ENCODE data around the gene EZH1.
"Not testable (repeated sequence)": the region's sequence is repeated elsewhere in the genome, so short reads cannot be mapped to it uniquely, and the experiment has no call there.

EZH1 gene

DNA sequence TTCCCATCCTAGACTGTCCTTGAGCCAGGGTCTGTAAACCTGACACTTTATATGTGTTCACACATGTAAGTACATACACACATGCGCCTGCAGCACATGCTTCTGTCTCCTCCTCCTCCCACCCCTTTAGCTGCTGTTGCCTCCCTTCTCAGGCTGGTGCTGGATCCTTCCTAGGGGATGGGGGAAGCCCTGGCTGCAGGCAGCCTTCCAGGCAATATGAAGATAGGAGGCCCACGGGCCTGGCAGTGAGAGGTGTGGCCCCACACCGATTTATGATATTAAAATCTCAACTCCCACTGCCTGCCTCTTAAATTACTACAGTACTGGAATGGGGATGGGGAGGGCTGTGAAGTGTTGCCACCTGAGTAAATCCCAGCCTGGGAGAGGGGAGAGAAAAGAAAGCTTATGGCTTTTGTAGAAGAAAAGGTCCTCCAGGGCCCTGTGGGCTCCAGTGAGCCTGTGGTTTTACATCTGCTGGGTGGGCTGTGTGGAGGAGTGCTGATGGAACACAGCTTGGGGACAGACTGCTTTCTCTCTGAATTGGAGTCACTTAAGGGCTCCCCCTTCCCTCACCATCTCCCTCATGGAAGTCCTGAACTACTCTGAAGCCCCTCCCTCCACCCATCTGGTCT is 34.6 kb upstream of the EZH1 start:
- Histone ChIP-seq H3K9ac (ENCODE audit: insufficient read length, low read depth) (peak overlapping the region; percentile 87), H3K36me3 (ENCODE audit: insufficient read depth, insufficient read length, low read length) (peaks cover 60% of the 10 kb centered on the region), H3K4me3 (ENCODE audit: insufficient read length, low read depth) (no peak overlapping the region), H3K4me1 (ENCODE audit: insufficient read depth, insufficient read length) (peaks cover 24% of the 10 kb centered on the region), H3K27me3 (ENCODE audit: insufficient read depth, insufficient read length) (peaks cover 13% of the 10 kb centered on the region), H3K9me3 (ENCODE audit: insufficient read depth, low read length) (no peaks in the 10 kb centered on the region)
- TF ChIP-seq ZNF274 (IDR thresholded peaks at IDR 0.05; ENCODE audit: low read depth, low read length) (no peak), YY1 (IDR thresholded peaks at IDR 0.05; ENCODE audit: insufficient read depth, insufficient read length) (no peak), SUZ12 (IDR thresholded peaks at IDR 0.05; ENCODE audit: extremely low read depth, insufficient read depth, insufficient read length) (no peak)
- no peak for DNase-seq (ENCODE audit: low read depth, low spot score)

GRCh38 chr17:42778570-42778969 is 33.7 kb upstream of the EZH1 start:
- H3K27me3 ChIP-seq (ENCODE audit: insufficient read depth, insufficient read length), result peaks cover 13% of the 10 kb centered on the region
- H3K36me3 ChIP-seq (ENCODE audit: insufficient read depth, insufficient read length, low read length), result peaks cover 54% of the 10 kb centered on the region
- TF ChIP-seq SUZ12 (IDR thresholded peaks at IDR 0.05; ENCODE audit: extremely low read depth, insufficient read depth, insufficient read length) (no peak), YY1 (IDR thresholded peaks at IDR 0.05; ENCODE audit: insufficient read depth, insufficient read length) (no peak), ZNF274 (IDR thresholded peaks at IDR 0.05; ENCODE audit: low read depth, low read length) (no peak)
- no peak overlapping the region for H3K4me3 ChIP-seq (ENCODE audit: insufficient read length, low read depth)
- H3K9ac ChIP-seq (ENCODE audit: insufficient read length, low read depth), result no peak overlapping the region
- no peaks in the 10 kb centered on the region for H3K9me3 ChIP-seq (ENCODE audit: insufficient read depth, low read length)
- peaks cover 21% of the 10 kb centered on the region for H3K4me1 ChIP-seq (ENCODE audit: insufficient read depth, insufficient read length)
- no peak for DNase-seq (ENCODE audit: low read depth, low spot score)

DNA sequence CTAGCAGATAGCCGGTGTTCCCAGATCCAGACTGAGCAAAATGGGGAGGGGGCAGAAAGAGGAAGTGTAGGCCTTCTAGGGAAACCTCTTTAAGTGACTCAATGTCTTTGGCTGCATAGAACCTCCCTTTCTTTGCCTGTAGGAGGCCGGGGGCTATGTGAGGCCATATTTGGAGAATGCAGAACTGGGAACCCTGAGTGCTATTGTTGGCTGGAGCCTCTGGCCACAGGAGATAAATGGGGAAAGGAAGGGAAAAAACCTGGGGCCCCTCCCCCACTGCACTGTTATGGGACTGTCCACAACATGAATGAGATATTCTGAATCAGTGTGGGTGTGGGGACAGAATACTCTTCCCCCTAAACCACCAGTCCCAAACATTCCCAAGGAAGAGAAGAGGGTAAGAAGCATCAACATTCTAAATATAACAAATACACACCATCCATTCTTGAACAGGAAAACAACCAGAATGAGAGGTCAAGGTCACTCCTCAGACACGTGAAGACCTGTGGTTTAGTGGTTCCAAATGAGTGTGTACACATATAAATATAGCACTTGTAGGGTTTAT is 30.8 kb upstream of the EZH1 start:
- TF ChIP-seq SUZ12 (IDR thresholded peaks at IDR 0.05; ENCODE audit: extremely low read depth, insufficient read depth, insufficient read length) (no peak), YY1 (IDR thresholded peaks at IDR 0.05; ENCODE audit: insufficient read depth, insufficient read length) (no peak)
- H3K9ac ChIP-seq (ENCODE audit: insufficient read length, low read depth), result no peak overlapping the region
- peaks cover 54% of the 10 kb centered on the region for H3K36me3 ChIP-seq (ENCODE audit: insufficient read depth, insufficient read length, low read length)
- no peak overlapping the region for H3K4me3 ChIP-seq (ENCODE audit: insufficient read length, low read depth)
- no peak for DNase-seq (ENCODE audit: low read depth, low spot score)
- no peaks in the 10 kb centered on the region for H3K9me3 ChIP-seq (ENCODE audit: insufficient read depth, low read length)
- H3K4me1 ChIP-seq (ENCODE audit: insufficient read depth, insufficient read length), result peaks cover 13% of the 10 kb centered on the region
- H3K27me3 ChIP-seq (ENCODE audit: insufficient read depth, insufficient read length), result no peaks in the 10 kb centered on the region

DNA sequence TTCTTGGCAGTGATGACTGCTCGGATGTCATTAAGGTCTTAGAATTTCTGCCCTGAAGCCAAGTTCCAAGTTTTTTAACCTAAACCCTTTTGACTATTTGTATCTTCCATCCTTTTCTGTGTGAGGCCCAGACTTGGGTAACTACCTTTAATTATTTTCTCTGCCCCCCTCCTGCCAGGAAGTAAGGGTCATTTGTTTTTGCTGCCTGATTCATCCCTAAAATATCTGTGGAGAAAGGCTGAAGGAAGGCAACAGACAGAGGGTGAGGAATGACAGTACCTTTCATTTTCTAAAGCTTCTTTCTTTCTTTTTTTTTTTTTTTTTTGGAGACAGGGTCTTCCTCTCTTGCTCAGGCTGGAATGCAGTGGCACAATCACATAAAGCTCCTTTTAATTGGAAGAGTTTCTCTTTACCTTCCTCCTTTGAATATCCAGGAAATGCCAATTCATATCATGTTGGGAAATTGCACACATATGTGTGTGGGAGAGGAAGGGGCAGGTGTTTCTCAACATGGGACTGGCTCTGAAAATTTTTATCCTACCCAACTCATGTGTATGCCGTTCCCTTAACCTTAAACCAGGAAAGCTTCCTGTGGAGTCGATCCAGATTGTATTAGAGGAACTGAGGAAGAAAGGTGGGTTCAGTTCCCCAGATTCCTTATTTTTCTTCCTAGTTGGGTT is 29.4 kb upstream of the EZH1 start:
- Histone ChIP-seq H3K36me3 (ENCODE audit: insufficient read depth, insufficient read length, low read length) (peaks cover 49% of the 10 kb centered on the region), H3K4me1 (ENCODE audit: insufficient read depth, insufficient read length) (peaks cover 9% of the 10 kb centered on the region), H3K9me3 (ENCODE audit: insufficient read depth, low read length) (no peaks in the 10 kb centered on the region), H3K27me3 (ENCODE audit: insufficient read depth, insufficient read length) (no peaks in the 10 kb centered on the region), H3K9ac (ENCODE audit: insufficient read length, low read depth) (peak overlapping the region; percentile 97), H3K4me3 (ENCODE audit: insufficient read length, low read depth) (peak overlapping the region; percentile 88)
- DNase-seq (ENCODE audit: low read depth, low spot score), result no peak
- TF ChIP-seq YY1 (IDR thresholded peaks at IDR 0.05; ENCODE audit: insufficient read depth, insufficient read length) (no peak), ZNF274 (IDR thresholded peaks at IDR 0.05; ENCODE audit: low read depth, low read length) (no peak), SUZ12 (IDR thresholded peaks at IDR 0.05; ENCODE audit: extremely low read depth, insufficient read depth, insufficient read length) (no peak)

- H3K9ac ChIP-seq (ENCODE audit: insufficient read length, low read depth), result peak within 1 kb of the TSS; percentile 97
- DNase-seq (ENCODE audit: low read depth, low spot score), result peak; percentile 49
- no peak for TF ChIP-seq SUZ12 (IDR thresholded peaks at IDR 0.05; ENCODE audit: extremely low read depth, insufficient read depth, insufficient read length)
- TF ChIP-seq YY1 (IDR thresholded peaks at IDR 0.05; ENCODE audit: insufficient read depth, insufficient read length), result peak; percentile 38
- peak within 1 kb of the TSS; percentile 88 for H3K4me3 ChIP-seq (ENCODE audit: insufficient read length, low read depth)
- no peaks in the 10 kb centered on the region for H3K9me3 ChIP-seq (ENCODE audit: insufficient read depth, low read length)
- peaks cover 6% of the 10 kb centered on the region for H3K4me1 ChIP-seq (ENCODE audit: insufficient read depth, insufficient read length)
- H3K27me3 ChIP-seq (ENCODE audit: insufficient read depth, insufficient read length), result no peaks in the 10 kb centered on the region
- peaks cover 41% of the 10 kb centered on the region for H3K36me3 ChIP-seq (ENCODE audit: insufficient read depth, insufficient read length, low read length)
Measured at GRCh38 chr17:42773290-42774035, 28.6 kb upstream of the EZH1 start, which contains the start of gene VPS25. TSS of gene VPS25 (plus strand) at chr17:42773449. CDS start at chr17:42773476, 27 bp downstream.

DNA sequence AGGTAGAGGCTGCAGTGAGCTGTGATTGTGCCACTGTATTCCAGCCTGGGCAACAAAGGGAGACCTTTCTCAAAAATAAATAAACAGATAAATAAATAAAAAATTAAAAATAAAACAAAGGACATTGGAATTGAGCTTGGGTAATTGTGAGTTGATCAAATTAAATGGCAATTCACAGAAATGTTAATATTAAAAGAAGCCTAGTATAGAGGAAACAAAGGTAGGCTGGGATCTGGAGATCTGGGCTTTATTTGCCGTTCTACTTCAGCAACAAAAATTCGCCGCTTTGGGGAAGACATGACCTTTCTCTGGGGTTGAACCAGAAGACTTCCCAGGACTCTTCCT is 28.1 kb upstream of the EZH1 start:
- H3K9me3 ChIP-seq (ENCODE audit: insufficient read depth, low read length), result no peaks in the 10 kb centered on the region
- H3K27me3 ChIP-seq (ENCODE audit: insufficient read depth, insufficient read length), result no peaks in the 10 kb centered on the region
- H3K4me1 ChIP-seq (ENCODE audit: insufficient read depth, insufficient read length), result peaks cover 6% of the 10 kb centered on the region
- TF ChIP-seq ZNF274 (IDR thresholded peaks at IDR 0.05; ENCODE audit: low read depth, low read length) (no peak), YY1 (IDR thresholded peaks at IDR 0.05; ENCODE audit: insufficient read depth, insufficient read length) (no peak), SUZ12 (IDR thresholded peaks at IDR 0.05; ENCODE audit: extremely low read depth, insufficient read depth, insufficient read length) (no peak)
- DNase-seq (ENCODE audit: low read depth, low spot score), result no peak
- peak overlapping the region; percentile 97 for H3K9ac ChIP-seq (ENCODE audit: insufficient read length, low read depth)
- peaks cover 36% of the 10 kb centered on the region for H3K36me3 ChIP-seq (ENCODE audit: insufficient read depth, insufficient read length, low read length)
- peak overlapping the region; percentile 88 for H3K4me3 ChIP-seq (ENCODE audit: insufficient read length, low read depth)

GRCh38 chr17:42769964-42770363 is 25.1 kb upstream of the EZH1 start:
- DNase-seq (ENCODE audit: low read depth, low spot score); H3K4me1 ChIP-seq (ENCODE audit: insufficient read depth, insufficient read length); H3K9ac ChIP-seq (ENCODE audit: insufficient read length, low read depth); H3K36me3 ChIP-seq (ENCODE audit: insufficient read depth, insufficient read length, low read length); H3K27me3 ChIP-seq (ENCODE audit: insufficient read depth, insufficient read length); H3K4me3 ChIP-seq (ENCODE audit: insufficient read length, low read depth); H3K9me3 ChIP-seq (ENCODE audit: insufficient read depth, low read length): not testable (repeated sequence)

GRCh38 chr17:42768006-42768405 is 23.2 kb upstream of the EZH1 start:
- not testable (repeated sequence) for H3K4me3 ChIP-seq (ENCODE audit: insufficient read length, low read depth); H3K36me3 ChIP-seq (ENCODE audit: insufficient read depth, insufficient read length, low read length); H3K9ac ChIP-seq (ENCODE audit: insufficient read length, low read depth); DNase-seq (ENCODE audit: low read depth, low spot score); H3K27me3 ChIP-seq (ENCODE audit: insufficient read depth, insufficient read length); H3K9me3 ChIP-seq (ENCODE audit: insufficient read depth, low read length); H3K4me1 ChIP-seq (ENCODE audit: insufficient read depth, insufficient read length)
